MCF 10A (cell line): ENCODE results near the gene PTGR2. TPM values are rescaled to one million over a fixed set of nuclear protein-coding genes. Genes with fewer than 3 reads are reported as not detected.

Experiments used
- BruUV-seq: library from RNA; stranded (reverse); fragments of 400-500 nt; replicated peaks from 2 replicates; lab custom pipeline; 2021; lab: Mats Ljungman, UMichigan
- CTCF ChIA-PET: fragments of 300-600 bp; sonication (Branson Sonifier 250); formaldehyde crosslinking; extraction: SDS; loops from one replicate; lab custom pipeline; 2021; ENCODE audit warnings: antibody characterized with exemption, inconsistent platforms; lab: Yijun Ruan, JAX
- POLR2A ChIA-PET: fragments of 300-600, 350-650 bp; sonication (Branson Sonifier 250); formaldehyde crosslinking; extraction: SDS; loops from one replicate; lab custom pipeline; 2020; ENCODE audit warnings: antibody characterized with exemption, inconsistent platforms; lab: Yijun Ruan, JAX
- DNase-seq: peaks from one replicate; pipeline ENCODE4 v3.0.0-alpha.2; 2018; ENCODE audit not compliant: unreplicated experiment
- H3K27ac Mint-ChIP-seq: one replicate; pipeline ENCODE4 v1.8.0; 2022; ENCODE audit warnings: mild to moderate bottlenecking, low read depth, mixed read lengths; ENCODE audit not compliant: unreplicated experiment
- H3K27me3 Mint-ChIP-seq: one replicate; pipeline ENCODE4 v1.8.0; 2022; ENCODE audit warnings: mixed read lengths; ENCODE audit not compliant: insufficient read depth, unreplicated experiment
- H3K36me3 Mint-ChIP-seq: one replicate; pipeline ENCODE4 v1.8.0; 2022; ENCODE audit warnings: mild to moderate bottlenecking, moderate library complexity, mixed read lengths; ENCODE audit not compliant: insufficient read depth, unreplicated experiment
- H3K4me1 Mint-ChIP-seq: one replicate; pipeline ENCODE4 v1.8.0; 2022; ENCODE audit warnings: mixed read lengths; ENCODE audit not compliant: insufficient read depth, unreplicated experiment
- H3K4me3 Mint-ChIP-seq: one replicate; pipeline ENCODE4 v1.8.0; 2022; ENCODE audit warnings: mild to moderate bottlenecking, moderate library complexity, mixed read lengths; ENCODE audit not compliant: unreplicated experiment
- H3K9me3 Mint-ChIP-seq: one replicate; pipeline ENCODE4 v1.8.0; 2022; ENCODE audit warnings: mixed read lengths; ENCODE audit not compliant: unreplicated experiment
- CTCF ChIP-seq: fragments of 200-600 bp; IDR thresholded peaks from one replicate; pipeline ENCODE4 v1.8.0; 2022; ENCODE audit warnings: antibody characterized with exemption, mild to moderate bottlenecking; ENCODE audit not compliant: unreplicated experiment
- intact Hi-C: fragments of 100-400 bp; cut with micrococcal nuclease; formaldehyde crosslinking; loops from 2 replicates; pipeline ENCODE4 v1.14.1; 2022
- total RNA-seq: library from RNA; stranded (reverse); gene quantifications from 2 replicates; pipeline ENCODE4 v1.2.3, GENCODE V29; 2022

The PTGR2 gene
- total RNA-seq, 1 experiment from 2014 or later, result 9.2 TPM

- no peaks in the 10 kb centered on the region for H3K27me3 Mint-ChIP-seq
- ChIA-PET POLR2A (interaction anchor here (0.9 to 1.4 kb wide), 3 partner anchors 8 to 99 kb away, joined by 3 to 5 read pairs (median 4); partner anchors contain the start of genes PTGR2 and ZNF410), CTCF (interaction anchor here (0.5 kb wide), 1 partner anchor 36 kb away, joined by 3 read pairs; no protein-coding TSS in a partner anchor)
- TF ChIP-seq CTCF, result no peak
- no peak for DNase-seq
- H3K4me3 Mint-ChIP-seq, result no peak overlapping the region
- no peaks in the 10 kb centered on the region for H3K36me3 Mint-ChIP-seq
- no peak overlapping the region for H3K27ac Mint-ChIP-seq
- no TSS peak for BruUV-seq
- peaks cover 7% of the 10 kb centered on the region for H3K4me1 Mint-ChIP-seq
- intact Hi-C loops, result no loop called here
- H3K9me3 Mint-ChIP-seq, result no peaks in the 10 kb centered on the region
These were observed 8.3 kb upstream of the PTGR2 start for GRCh38 chr14:73843296-73843695.

GRCh38 chr14:73846947-73847346 is 4.7 kb upstream of the PTGR2 start:
- H3K4me1 Mint-ChIP-seq, result peaks cover 11% of the 10 kb centered on the region
- no peak for TF ChIP-seq CTCF

GRCh38 chr14:73851000-73851399 is 631 bp upstream of the PTGR2 start:
- ChIA-PET POLR2A (interaction anchor here (0.6 to 5.3 kb wide), 35 partner anchors 9 to 394 kb away, joined by 3 to 95 read pairs (median 9); partner anchors contain the start of genes BBOF1, COQ6, ENTPD5 and FAM161B), CTCF (interaction anchor here (0.5 to 1.1 kb wide), 3 partner anchors 122 to 190 kb away, joined by 4 to 5 read pairs (median 5); no protein-coding TSS in a partner anchor)
- Mint-ChIP-seq H3K27ac (peak overlapping the region; percentile 98), H3K27me3 (no peaks in the 10 kb centered on the region), H3K4me1 (peaks cover 18% of the 10 kb centered on the region), H3K36me3 (peaks cover 4% of the 10 kb centered on the region), H3K4me3 (peak overlapping the region; percentile 91), H3K9me3 (no peaks in the 10 kb centered on the region)
- DNase-seq, result peak; percentile 17
- TF ChIP-seq CTCF, result no peak
- no TSS peak for BruUV-seq
- intact Hi-C loops, result no loop called here

More at GRCh38 chr14:73846947-73847346, 4.7 kb upstream of the PTGR2 start:
- CTCF ChIA-PET, result interaction anchor here (0.7 kb wide), 1 partner anchor 725 kb away, joined by 3 read pairs; no protein-coding TSS in a partner anchor
- Mint-ChIP-seq H3K27ac (no peak overlapping the region), H3K4me3 (no peak overlapping the region), H3K27me3 (no peaks in the 10 kb centered on the region), H3K9me3 (no peaks in the 10 kb centered on the region), H3K36me3 (no peaks in the 10 kb centered on the region)
- no TSS peak for BruUV-seq
- intact Hi-C loops, result no loop called here
- no peak for DNase-seq
- POLR2A ChIA-PET, result interaction anchor here (0.7 to 0.8 kb wide), 2 partner anchors 13 to 105 kb away, joined by 3 to 5 read pairs; no protein-coding TSS in a partner anchor

GRCh38 chr14:73859145-73859544 is 7.5 kb downstream of the PTGR2 start:
- no peak overlapping the region for H3K27ac Mint-ChIP-seq
- no peaks in the 10 kb centered on the region for H3K9me3 Mint-ChIP-seq
- intact Hi-C loops, result no loop called here
- ChIA-PET POLR2A (no interaction called here), CTCF (no interaction called here)
- no peak for TF ChIP-seq CTCF
- no peaks in the 10 kb centered on the region for H3K27me3 Mint-ChIP-seq
- H3K4me1 Mint-ChIP-seq, result no peaks in the 10 kb centered on the region
- H3K36me3 Mint-ChIP-seq, result peaks cover 23% of the 10 kb centered on the region
- H3K4me3 Mint-ChIP-seq, result no peak overlapping the region
- DNase-seq, result no peak
- BruUV-seq, result no TSS peak
